Chondrocyte (in vitro differentiated cells): ENCODE results near the gene CCDC127. TPM values are rescaled to one million over a fixed set of nuclear protein-coding genes. Genes with fewer than 3 reads are reported as not detected.
"Not testable (repeated sequence)": the region's sequence is repeated elsewhere in the genome, so short reads cannot be mapped to it uniquely, and the experiment has no call there.

Experiments used
- DNase-seq: peaks from one replicate; pipeline ENCODE4 v3.0.0; 2021; ENCODE audit warnings: mixed read lengths, low spot score
- H3K27ac Mint-ChIP-seq: one replicate; pipeline ENCODE4 v1.8.0; 2021; ENCODE audit warnings: mild to moderate bottlenecking, moderate library complexity, mixed read lengths; ENCODE audit not compliant: unreplicated experiment
- H3K27me3 Mint-ChIP-seq: 2 replicates; pipeline ENCODE4 v1.8.0; 2021; ENCODE audit warnings: low read depth, mixed read lengths
- H3K36me3 Mint-ChIP-seq: 2 replicates; pipeline ENCODE4 v1.8.0; 2021; ENCODE audit warnings: low read depth, mixed read lengths
- H3K4me1 Mint-ChIP-seq: 2 replicates; pipeline ENCODE4 v1.8.0; 2021; ENCODE audit warnings: low read depth, mild to moderate bottlenecking, mixed read lengths
- H3K4me3 Mint-ChIP-seq: one replicate; pipeline ENCODE4 v1.8.0; 2021; ENCODE audit warnings: mild to moderate bottlenecking, moderate library complexity, mixed read lengths; ENCODE audit not compliant: unreplicated experiment
- H3K9me3 Mint-ChIP-seq: 2 replicates; pipeline ENCODE4 v1.8.0; 2021; ENCODE audit warnings: low read depth, mixed read lengths
- total RNA-seq: library from RNA; stranded (reverse); gene quantifications from 3 replicates; pipeline ENCODE4 v1.2.1, GENCODE V29; 2021
- TF ChIP-seq, protein P1 (sequence below): fragments of 200-600 bp; sonication (generic); IDR thresholded peaks from 2 replicates; pipeline ENCODE4 v1.5.0; 2021; ENCODE audit warnings: antibody characterized with exemption, mild to moderate bottlenecking, moderate library complexity

The CCDC127 gene
- total RNA-seq, 1 donor from 2014 or later = 8.0 TPM

GRCh38 chr5:241045-241669, 23.2 kb upstream of the CCDC127 start:
- not testable (repeated sequence) for DNase-seq, H3K9me3 Mint-ChIP-seq, H3K27me3 Mint-ChIP-seq, H3K4me1 Mint-ChIP-seq, H3K4me3 Mint-ChIP-seq, H3K27ac Mint-ChIP-seq
- H3K36me3 Mint-ChIP-seq = peaks cover 46% of the 10 kb centered on the region

DNA sequence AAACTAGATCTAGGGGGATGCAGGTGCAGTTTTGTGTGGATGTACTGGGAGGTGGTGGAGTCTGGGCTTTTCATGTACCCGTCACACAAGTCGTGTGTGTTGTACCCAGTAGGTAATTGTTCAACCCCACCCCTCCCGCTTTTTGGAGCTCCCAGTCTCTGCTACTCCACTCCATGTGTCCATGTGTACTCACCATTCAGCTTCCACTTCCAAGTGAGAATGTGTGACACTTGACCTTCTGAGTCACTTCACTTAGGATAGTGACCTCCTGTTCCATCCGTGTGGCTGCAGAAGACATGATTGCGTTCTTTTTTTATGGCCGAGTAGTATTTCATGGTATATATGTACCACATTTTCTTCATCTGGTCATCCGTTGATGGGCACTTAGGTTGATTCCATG, 22.6 kb upstream of the CCDC127 start:
- H3K36me3 Mint-ChIP-seq = peaks cover 45% of the 10 kb centered on the region
- not testable (repeated sequence) for H3K4me1 Mint-ChIP-seq, H3K27me3 Mint-ChIP-seq, DNase-seq, H3K9me3 Mint-ChIP-seq, H3K4me3 Mint-ChIP-seq, H3K27ac Mint-ChIP-seq

DNA sequence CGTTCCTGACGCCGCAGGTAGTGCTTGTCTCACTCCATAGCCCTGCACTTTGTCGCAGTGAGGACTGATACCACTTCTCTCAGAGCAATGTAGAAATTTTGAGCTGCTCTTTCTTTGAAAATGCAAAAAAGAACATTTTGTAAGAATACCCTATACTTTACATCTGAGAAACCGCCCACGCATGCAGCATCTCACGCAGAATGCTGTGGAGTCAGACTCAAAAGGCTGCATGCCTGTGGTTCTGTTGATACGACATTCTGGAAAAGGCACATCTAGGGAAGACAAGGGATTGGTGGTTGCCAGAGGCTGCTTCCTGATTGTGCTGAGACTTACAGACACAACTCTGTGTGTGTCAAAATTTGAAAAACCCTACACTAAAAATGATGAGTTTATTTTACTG, 20.0 kb upstream of the CCDC127 start:
- H3K9me3 Mint-ChIP-seq, H3K4me1 Mint-ChIP-seq, H3K27ac Mint-ChIP-seq, DNase-seq, H3K27me3 Mint-ChIP-seq, H3K4me3 Mint-ChIP-seq: not testable (repeated sequence)
- peaks cover 52% of the 10 kb centered on the region for H3K36me3 Mint-ChIP-seq

DNA sequence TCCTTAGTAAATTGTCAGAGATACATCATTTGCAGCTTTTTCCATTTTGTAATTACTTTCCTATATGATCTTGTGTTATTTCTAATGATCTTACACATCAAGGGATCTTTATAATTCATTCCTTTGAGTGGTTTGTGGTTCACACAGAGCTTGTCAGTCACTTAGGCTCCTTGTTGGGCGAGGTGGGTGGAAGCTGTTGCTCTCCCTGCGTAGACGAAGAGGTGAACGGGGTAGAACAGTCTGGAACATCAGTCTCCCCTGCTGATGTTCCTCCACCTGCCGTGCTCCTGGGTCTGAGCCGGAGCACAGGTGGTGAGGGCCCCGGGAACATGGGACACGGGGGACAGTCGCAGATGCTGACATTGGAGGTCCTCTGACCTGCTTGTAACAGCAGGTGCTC, 17.6 kb upstream of the CCDC127 start:
- not testable (repeated sequence) for H3K4me1 Mint-ChIP-seq, H3K27me3 Mint-ChIP-seq, H3K9me3 Mint-ChIP-seq, H3K27ac Mint-ChIP-seq, H3K4me3 Mint-ChIP-seq, DNase-seq
- peaks cover 43% of the 10 kb centered on the region for H3K36me3 Mint-ChIP-seq

DNA sequence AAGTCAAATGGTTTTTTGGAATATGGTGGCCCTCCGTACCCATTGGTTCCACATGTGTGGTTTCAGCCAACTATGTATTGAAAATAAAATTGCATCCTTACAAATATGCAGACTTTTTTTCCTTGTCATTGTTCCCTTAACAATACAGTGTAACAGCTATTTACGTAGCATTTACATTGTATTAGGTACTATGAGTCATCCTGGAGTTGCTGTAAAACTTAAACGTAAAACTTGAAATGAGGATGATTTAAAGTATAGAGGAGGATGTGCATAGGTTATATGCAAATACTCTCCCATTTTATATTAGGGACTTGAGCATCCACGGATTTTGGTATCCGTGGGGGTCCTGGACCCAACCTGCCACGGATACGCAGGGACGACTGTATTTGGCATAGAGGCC, 16.5 kb upstream of the CCDC127 start:
- DNase-seq = no peak
- H3K27me3 Mint-ChIP-seq = no peaks in the 10 kb centered on the region
- no peak overlapping the region for H3K27ac Mint-ChIP-seq
- TF ChIP-seq, protein P1, sequence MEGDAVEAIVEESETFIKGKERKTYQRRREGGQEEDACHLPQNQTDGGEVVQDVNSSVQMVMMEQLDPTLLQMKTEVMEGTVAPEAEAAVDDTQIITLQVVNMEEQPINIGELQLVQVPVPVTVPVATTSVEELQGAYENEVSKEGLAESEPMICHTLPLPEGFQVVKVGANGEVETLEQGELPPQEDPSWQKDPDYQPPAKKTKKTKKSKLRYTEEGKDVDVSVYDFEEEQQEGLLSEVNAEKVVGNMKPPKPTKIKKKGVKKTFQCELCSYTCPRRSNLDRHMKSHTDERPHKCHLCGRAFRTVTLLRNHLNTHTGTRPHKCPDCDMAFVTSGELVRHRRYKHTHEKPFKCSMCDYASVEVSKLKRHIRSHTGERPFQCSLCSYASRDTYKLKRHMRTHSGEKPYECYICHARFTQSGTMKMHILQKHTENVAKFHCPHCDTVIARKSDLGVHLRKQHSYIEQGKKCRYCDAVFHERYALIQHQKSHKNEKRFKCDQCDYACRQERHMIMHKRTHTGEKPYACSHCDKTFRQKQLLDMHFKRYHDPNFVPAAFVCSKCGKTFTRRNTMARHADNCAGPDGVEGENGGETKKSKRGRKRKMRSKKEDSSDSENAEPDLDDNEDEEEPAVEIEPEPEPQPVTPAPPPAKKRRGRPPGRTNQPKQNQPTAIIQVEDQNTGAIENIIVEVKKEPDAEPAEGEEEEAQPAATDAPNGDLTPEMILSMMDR = no peak
- no peaks in the 10 kb centered on the region for H3K4me1 Mint-ChIP-seq
- no peak overlapping the region for H3K4me3 Mint-ChIP-seq
- no peaks in the 10 kb centered on the region for H3K9me3 Mint-ChIP-seq
- peaks cover 39% of the 10 kb centered on the region for H3K36me3 Mint-ChIP-seq

- not testable (repeated sequence) for H3K4me3 Mint-ChIP-seq, DNase-seq, H3K4me1 Mint-ChIP-seq, H3K9me3 Mint-ChIP-seq, H3K27me3 Mint-ChIP-seq, H3K27ac Mint-ChIP-seq
- H3K36me3 Mint-ChIP-seq = peaks cover 48% of the 10 kb centered on the region
These were observed 15.5 kb upstream of the CCDC127 start for GRCh38 chr5:233426-233825.

DNA sequence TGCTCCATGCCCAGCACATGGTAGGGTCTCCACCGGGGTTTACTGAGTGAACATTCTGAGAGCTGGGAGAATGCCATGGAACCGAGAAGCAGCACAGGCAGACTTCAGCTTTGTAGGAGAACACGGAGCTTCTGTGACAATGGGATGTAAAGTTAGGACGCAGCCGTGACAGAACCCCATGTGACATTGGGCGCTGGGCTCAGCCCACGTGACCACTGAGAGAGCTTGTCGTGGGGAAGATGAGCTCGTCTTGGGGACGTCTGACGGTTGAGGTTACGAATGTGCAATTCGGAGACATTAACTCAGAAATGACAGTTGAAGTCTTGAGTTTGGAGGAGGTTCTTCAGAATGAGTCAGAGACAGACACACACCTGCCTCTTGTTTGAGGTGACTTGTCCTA, 13.7 kb upstream of the CCDC127 start:
- peaks cover 52% of the 10 kb centered on the region for H3K36me3 Mint-ChIP-seq
- no peak overlapping the region for H3K27ac Mint-ChIP-seq
- TF ChIP-seq, protein P1 = no peak

DNA sequence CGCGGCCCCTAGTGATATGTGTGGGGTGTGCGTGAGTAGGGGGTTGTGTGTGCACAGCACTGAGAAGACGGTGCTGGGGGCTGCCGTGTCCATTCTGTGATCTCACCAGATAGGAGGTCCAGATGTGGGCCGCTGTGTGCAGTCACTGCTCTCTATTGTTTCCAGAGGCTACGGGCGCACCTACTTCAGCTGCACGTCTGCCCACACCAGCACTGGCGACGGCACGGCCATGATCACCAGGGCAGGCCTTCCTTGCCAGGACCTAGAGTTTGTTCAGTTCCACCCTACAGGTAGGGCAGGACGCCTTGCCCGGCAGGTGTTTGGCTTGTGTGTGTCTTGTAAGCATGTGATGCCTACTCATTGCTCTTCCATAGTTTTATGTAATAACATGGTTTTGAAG, 12.8 kb upstream of the CCDC127 start:
- Mint-ChIP-seq H3K4me1 (no peaks in the 10 kb centered on the region), H3K4me3 (no peak overlapping the region), H3K36me3 (peaks cover 53% of the 10 kb centered on the region), H3K27me3 (no peaks in the 10 kb centered on the region), H3K27ac (no peak overlapping the region), H3K9me3 (no peaks in the 10 kb centered on the region)
- TF ChIP-seq, protein P1 = no peak
- no peak for DNase-seq

More for the DNA sequence above, 13.7 kb upstream of the CCDC127 start:
- no peaks in the 10 kb centered on the region for H3K27me3 Mint-ChIP-seq
- H3K4me3 Mint-ChIP-seq = no peak overlapping the region
- no peaks in the 10 kb centered on the region for H3K4me1 Mint-ChIP-seq
- DNase-seq = no peak
- H3K9me3 Mint-ChIP-seq = no peaks in the 10 kb centered on the region
